BJ (cell line): ENCODE results near the gene SLC35F1. TPM values are rescaled to one million over a fixed set of nuclear protein-coding genes. Genes with fewer than 3 reads are reported as not detected.

Experiments
- CTCF ChIA-PET: fragments of 350-600 bp; formaldehyde crosslinking; extraction: SDS; loops from one replicate; lab custom pipeline; 2021; ENCODE audit warnings: antibody characterized with exemption, inconsistent platforms; lab: Yijun Ruan, JAX
- POLR2A ChIA-PET: fragments of 300-600 bp; sonication (Branson Sonifier 250); formaldehyde crosslinking; extraction: SDS; loops from one replicate; lab custom pipeline; 2021; ENCODE audit warnings: antibody characterized with exemption; lab: Charles Lee
- DNase-seq: peaks from one replicate; pipeline ENCODE4 v3.0.0-alpha.2; 2011; ENCODE audit warnings: low read depth
- H3K27me3 ChIP-seq: 2 replicates; pipeline ENCODE4 v1.6.0; 2011; ENCODE audit warnings: low read length; ENCODE audit not compliant: control insufficient read depth, insufficient read depth
- H3K36me3 ChIP-seq: 2 replicates; pipeline ENCODE4 v1.5.1; 2011; ENCODE audit warnings: low read length; ENCODE audit not compliant: control insufficient read depth, insufficient read depth
- H3K4me3 ChIP-seq: 2 replicates; pipeline ENCODE4 v1.5.1; 2011; ENCODE audit warnings: low read depth, mild to moderate bottlenecking, control low read depth, low read length
- CTCF ChIP-seq: IDR thresholded peaks from 2 replicates; pipeline ENCODE4 v1.5.1; 2011; ENCODE audit warnings: low read depth, mild to moderate bottlenecking, control low read depth, inconsistent platforms, low read length, moderate library complexity; ENCODE audit not compliant: insufficient read depth
- polyA plus RNA-seq: library from polyadenylated mRNA; depleted of rRNA; stranded (reverse); fragments of >200 nt; gene quantifications from 2 replicates; pipeline ENCODE4 v1.2.3, GENCODE V29; 2011

SLC35F1 gene
- polyA plus RNA-seq, 1 experiment, result not detected

- Histone ChIP-seq H3K4me3 (no peak overlapping the region), H3K36me3 (no peaks in the 10 kb centered on the region), H3K27me3 (no peaks in the 10 kb centered on the region)
- no peak for TF ChIP-seq CTCF
- CTCF ChIA-PET, result no interaction called here
- POLR2A ChIA-PET, result no interaction called here
- DNase-seq, result no peak
These were observed 135.8 kb downstream of the SLC35F1 start for GRCh38 chr6:118042855-118043254.

DNA sequence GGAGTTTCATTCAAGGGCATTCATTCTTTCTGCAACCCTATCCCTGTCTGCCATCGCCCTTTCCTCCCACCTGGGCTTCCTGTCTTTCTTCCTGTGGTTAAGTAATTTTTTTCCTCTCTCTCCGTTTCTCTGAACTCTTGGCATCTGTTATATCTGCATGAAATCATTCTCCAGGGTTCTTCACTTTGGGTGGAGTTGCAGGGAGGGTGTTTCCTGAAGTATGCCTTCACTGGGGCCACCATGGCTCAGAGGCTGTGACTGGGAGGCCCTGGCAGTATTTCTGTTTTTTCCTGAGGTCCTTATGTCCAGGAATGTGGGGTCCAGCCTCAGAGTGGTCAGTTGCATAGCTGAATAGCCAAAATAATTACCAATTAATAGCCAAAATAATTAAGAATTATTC is 137.2 kb downstream of the SLC35F1 start:
- H3K4me3 ChIP-seq, result no peak overlapping the region

GRCh38 chr6:118054082-118054481 is 147.0 kb downstream of the SLC35F1 start:
- CTCF ChIA-PET, result no interaction called here
- TF ChIP-seq CTCF, result no peak
- POLR2A ChIA-PET, result no interaction called here
- no peak for DNase-seq
- H3K27me3 ChIP-seq, result no peaks in the 10 kb centered on the region
- no peak overlapping the region for H3K4me3 ChIP-seq
- no peaks in the 10 kb centered on the region for H3K36me3 ChIP-seq

More for the DNA sequence above, 137.2 kb downstream of the SLC35F1 start:
- CTCF ChIA-PET, result no interaction called here
- no peak for DNase-seq
- POLR2A ChIA-PET, result no interaction called here
- Histone ChIP-seq H3K36me3 (no peaks in the 10 kb centered on the region), H3K27me3 (no peaks in the 10 kb centered on the region)
- no peak for TF ChIP-seq CTCF

- DNase-seq, result no peak
- TF ChIP-seq CTCF, result no peak
- ChIA-PET POLR2A (no interaction called here), CTCF (no interaction called here)
- no peak overlapping the region for H3K4me3 ChIP-seq
- no peaks in the 10 kb centered on the region for H3K36me3 ChIP-seq
- H3K27me3 ChIP-seq, result no peaks in the 10 kb centered on the region
These were observed 154.6 kb downstream of the SLC35F1 start for GRCh38 chr6:118061666-118062065.

- no peak for TF ChIP-seq CTCF
- ChIA-PET POLR2A (no interaction called here), CTCF (interaction anchor here (0.5 to 1.5 kb wide), 2 partner anchors 10 to 120 kb away, joined by 3 read pairs; no protein-coding TSS in a partner anchor)
- Histone ChIP-seq H3K4me3 (no peak overlapping the region), H3K27me3 (no peaks in the 10 kb centered on the region), H3K36me3 (no peaks in the 10 kb centered on the region)
- DNase-seq, result no peak
These were observed 173.5 kb downstream of the SLC35F1 start for GRCh38 chr6:118080547-118080946.
